Suprapubic skin (tissue), 3 donors: ENCODE results near the gene ATP5MC3.

Experiments
- CTCF ChIP-seq, 2 donors: fragments of 200-600 bp in 1 of 2; fragments of 450-650 bp in 1 of 2; sonication (generic) in 1 of 2; IDR thresholded peaks; one replicate each; pipeline ENCODE4 v1.5.1; 2016 to 2019; ENCODE audit warnings: antibody characterized with exemption in 2 of 2, mild to moderate bottlenecking in 1 of 2, moderate library complexity in 1 of 2
- EP300 ChIP-seq: sonication (generic); formaldehyde crosslinking; IDR thresholded peaks from one replicate; pipeline ENCODE4 v1.6.1; 2017; ENCODE audit warnings: antibody characterized with exemption
- POLR2A ChIP-seq, 2 donors: fragments of 450-650 bp; IDR thresholded peaks; one replicate each; pipeline ENCODE4 v1.6.1; 2017; ENCODE audit warnings: antibody characterized with exemption in 2 of 2, mild to moderate bottlenecking in 2 of 2, moderate library complexity in 2 of 2

GRCh38 chr2:175175896-175176295, 5.6 kb downstream of the ATP5MC3 start:
- TF ChIP-seq EP300: no peak
- no peak for TF ChIP-seq CTCF (IDR thresholded peaks at IDR 0.05)
- no peak for TF ChIP-seq POLR2A (IDR thresholded peaks at IDR 0.05)
